GM21619 (cell line): Measurements from ENCODE around the gene TIMM50.
"Not testable (repeated sequence)": the region's sequence is repeated elsewhere in the genome, so short reads cannot be mapped to it uniquely, and the experiment has no call there.

Experiments
- ATAC-seq: cut with Tn5 transposase; IDR thresholded peaks from one replicate; pipeline ENCODE4 v1.9.1; 2021; ENCODE audit not compliant: unreplicated experiment

The TIMM50 gene

GRCh38 chr19:39480337-39481228, at the start of gene TIMM50:
Gene TIMM50 (plus strand): TSS chr19:39480838. CDS start chr19:39480854, 16 bp downstream.
- ATAC-seq: peak; percentile 90

- ATAC-seq: no peak
These were observed 48.0 kb upstream of the TIMM50 start for GRCh38 chr19:39432677-39433025.

GRCh38 chr19:39433480-39434079, 47.1 kb upstream of the TIMM50 start:
- no peak for ATAC-seq

GRCh38 chr19:39434123-39435076, 46.2 kb upstream of the TIMM50 start:
- no peak for ATAC-seq

GRCh38 chr19:39435499-39436349, 44.9 kb upstream of the TIMM50 start, which contains the start of gene RPS16:
Gene RPS16 (minus strand): TSS chr19:39435949. CDS start chr19:39435895, 54 bp downstream.
- peak; percentile 65 for ATAC-seq

- ATAC-seq: no peak
These were observed 44.3 kb upstream of the TIMM50 start for GRCh38 chr19:39436350-39436716.

- ATAC-seq: no peak
These were observed 42.2 kb upstream of the TIMM50 start for GRCh38 chr19:39438270-39438934.

- no peak for ATAC-seq
These were observed 35.9 kb upstream of the TIMM50 start for GRCh38 chr19:39444598-39445195.

- ATAC-seq: peak; percentile 75
These were observed 35.2 kb upstream of the TIMM50 start, which contains the start of gene SUPT5H for GRCh38 chr19:39445196-39446111. Gene SUPT5H (plus strand): TSS chr19:39445582. CDS start chr19:39445891, 309 bp downstream.

GRCh38 chr19:39446365-39447084, 34.1 kb upstream of the TIMM50 start:
- no peak for ATAC-seq

- ATAC-seq: no peak
These were observed 32.4 kb upstream of the TIMM50 start for GRCh38 chr19:39448271-39448670.

- ATAC-seq: no peak
These were observed 31.4 kb upstream of the TIMM50 start for GRCh38 chr19:39449116-39449797.

- ATAC-seq: not testable (repeated sequence)
These were observed 29.4 kb upstream of the TIMM50 start for GRCh38 chr19:39451257-39451656.

- ATAC-seq: no peak
These were observed 17.2 kb upstream of the TIMM50 start for GRCh38 chr19:39463403-39463802.

GRCh38 chr19:39465956-39466747, 14.5 kb upstream of the TIMM50 start:
- ATAC-seq: no peak

- ATAC-seq: no peak
These were observed 12.7 kb upstream of the TIMM50 start for GRCh38 chr19:39467941-39468340.
